Measurements from ENCODE around the gene HLF. TPM values are rescaled to one million over a fixed set of nuclear protein-coding genes. Genes with fewer than 3 reads are reported as not detected.

Gene HLF
- total RNA-seq, 1 experiment from 2014 or later: 1.5 TPM

DNA sequence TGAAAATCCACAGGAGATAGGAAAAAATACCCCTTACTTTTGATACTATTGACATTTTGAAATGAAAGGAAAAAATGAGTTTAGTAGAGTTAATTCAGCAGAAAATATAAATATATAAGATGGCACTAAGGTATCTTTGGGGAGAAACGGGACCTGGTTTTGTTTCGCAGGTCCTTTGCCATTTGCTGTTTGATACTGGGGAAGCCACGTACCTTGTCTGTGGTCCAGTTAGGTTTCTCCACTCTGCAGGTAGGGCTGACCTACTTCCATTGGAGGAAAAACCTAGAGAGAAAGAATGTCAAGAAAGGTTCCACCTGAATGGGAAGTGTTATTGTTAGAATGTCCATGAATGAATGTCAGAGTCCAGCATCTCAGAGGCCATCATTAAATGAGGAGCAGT, 48.1 kb downstream of the HLF start:
- H3K4me2 ChIP-seq (ENCODE audit: low read length): no peak overlapping the region
- no peak overlapping the region for H3K9ac ChIP-seq (ENCODE audit: low read length)
- ATAC-seq: no peak
- TF ChIP-seq CBX3 (IDR thresholded peaks at IDR 0.05; ENCODE audit: low read depth) (no peak), POLR2AphosphoS5 (IDR thresholded peaks at IDR 0.05; ENCODE audit: low read depth, low read length) (no peak), EGR1 (IDR thresholded peaks at IDR 0.05; ENCODE audit: low read depth) (no peak), JUND (IDR thresholded peaks at IDR 0.05) (no peak), SRF (IDR thresholded peaks at IDR 0.05; ENCODE audit: low read depth) (no peak), YY1 (IDR thresholded peaks at IDR 0.05; ENCODE audit: extremely low read depth, insufficient replicate concordance, low read depth, low read length) (no peak)
- H4K20me1 ChIP-seq (ENCODE audit: insufficient read depth): no peaks in the 10 kb centered on the region
- H3K4me3 ChIP-seq (replicated peaks in 1 of 2; ENCODE audit: low read depth in 1 of 2, low read length in 2 of 2): no peak overlapping the region
- H3K27ac ChIP-seq (ENCODE audit: low read depth, low read length): no peak overlapping the region
- no peaks in the 10 kb centered on the region for H3K9me2 ChIP-seq (ENCODE audit: insufficient read depth)
- intact Hi-C loops (cut with micrococcal nuclease): no loop called here
- ChIA-PET POLR2A (no interaction called here), RAD21 (ENCODE audit: low non-redundant PET in 1 of 2, low total read pairs in 2 of 2, uncharacterized antibody in 2 of 2, unreplicated experiment in 2 of 2) (no interaction called here), CTCF (no interaction called here)
- H3K36me3 ChIP-seq (ENCODE audit: control insufficient read depth in 1 of 2, insufficient read depth in 2 of 2, low read length in 2 of 2): no peaks in the 10 kb centered on the region
- H3K9me3 ChIP-seq (ENCODE audit: control insufficient read depth in 1 of 2, insufficient read depth in 1 of 2, low read depth in 1 of 2, low read length in 2 of 2): no peaks in the 10 kb centered on the region
- no peaks in the 10 kb centered on the region for H3K79me2 ChIP-seq (ENCODE audit: insufficient read depth, low read length)
- H2AFZ ChIP-seq (ENCODE audit: low read depth, low read length, poor library complexity, severe bottlenecking): no peak overlapping the region
- no peaks in the 10 kb centered on the region for H3K27me3 ChIP-seq (ENCODE audit: insufficient read depth, low read length)
- no TSS peak for BruUV-seq (replicated peaks)
- DNase-seq (ENCODE audit: low read depth, low spot score): no peak
- no peaks in the 10 kb centered on the region for H3K4me1 ChIP-seq (ENCODE audit: control insufficient read depth in 1 of 2, insufficient read depth in 2 of 2, low read length in 2 of 2)

DNA sequence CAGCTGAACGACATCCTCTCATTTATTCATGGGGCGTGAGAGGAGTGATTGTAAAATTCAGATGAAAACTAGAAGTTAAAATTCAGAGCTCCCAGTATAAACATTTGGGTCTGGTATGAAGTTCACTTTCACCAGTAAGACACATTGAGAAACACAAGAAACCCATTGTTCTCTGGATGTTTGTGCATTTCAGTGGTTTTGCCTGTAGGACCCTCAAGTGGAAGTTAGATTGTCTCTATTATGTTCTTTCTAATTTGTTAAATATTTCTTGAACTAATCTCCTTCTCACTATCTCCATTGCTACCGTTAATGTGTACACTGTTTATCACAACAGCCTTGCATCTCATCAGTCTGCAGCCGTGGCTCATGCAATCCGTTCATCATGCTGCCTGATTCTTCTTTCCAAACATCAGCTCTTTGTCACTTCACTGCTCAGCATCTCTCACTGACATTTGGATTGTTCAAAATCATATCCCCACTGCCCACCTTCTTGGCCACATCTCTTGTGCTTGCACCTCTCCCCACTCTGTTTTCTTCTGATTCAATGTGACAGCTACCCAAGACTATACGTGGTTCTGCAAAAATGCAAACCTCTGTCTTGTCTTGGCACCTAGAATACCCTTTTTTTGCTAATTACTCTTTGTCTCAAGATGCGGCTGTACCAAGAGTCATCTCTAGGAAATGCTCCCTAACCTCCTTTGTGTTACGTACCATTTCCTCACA, 49.5 kb downstream of the HLF start:
- DNase-seq (ENCODE audit: low read depth, low spot score) (no peak), ATAC-seq (no peak)
- H3K9me2 ChIP-seq (ENCODE audit: insufficient read depth): no peaks in the 10 kb centered on the region
- H3K9me3 ChIP-seq (ENCODE audit: control insufficient read depth in 1 of 2, insufficient read depth in 1 of 2, low read depth in 1 of 2, low read length in 2 of 2): no peaks in the 10 kb centered on the region
- H2AFZ ChIP-seq (ENCODE audit: low read depth, low read length, poor library complexity, severe bottlenecking): no peak overlapping the region
- no peak overlapping the region for H3K27ac ChIP-seq (ENCODE audit: low read depth, low read length)
- ChIA-PET CTCF (no interaction called here), POLR2A (no interaction called here), RAD21 (ENCODE audit: low non-redundant PET in 1 of 2, low total read pairs in 2 of 2, uncharacterized antibody in 2 of 2, unreplicated experiment in 2 of 2) (no interaction called here)
- H3K79me2 ChIP-seq (ENCODE audit: insufficient read depth, low read length): no peaks in the 10 kb centered on the region
- BruUV-seq (replicated peaks): no TSS peak
- H3K9ac ChIP-seq (ENCODE audit: low read length): no peak overlapping the region
- H3K36me3 ChIP-seq (ENCODE audit: control insufficient read depth in 1 of 2, insufficient read depth in 2 of 2, low read length in 2 of 2): no peaks in the 10 kb centered on the region
- H3K4me1 ChIP-seq (ENCODE audit: control insufficient read depth in 1 of 2, insufficient read depth in 2 of 2, low read length in 2 of 2): no peaks in the 10 kb centered on the region
- no peaks in the 10 kb centered on the region for H3K27me3 ChIP-seq (ENCODE audit: insufficient read depth, low read length)
- TF ChIP-seq ZFX (IDR thresholded peaks at IDR 0.05): no peak
- TF ChIP-seq SRF (IDR thresholded peaks at IDR 0.05; ENCODE audit: low read depth): no peak
- no peak for TF ChIP-seq SP1 (IDR thresholded peaks at IDR 0.05; ENCODE audit: low read depth)
- TF ChIP-seq SIN3A (IDR thresholded peaks at IDR 0.05; ENCODE audit: low read depth): no peak
- no peak for TF ChIP-seq ELF1 (IDR thresholded peaks at IDR 0.05; ENCODE audit: borderline replicate concordance, low read depth)
- TF ChIP-seq EZH2 (IDR thresholded peaks at IDR 0.05): no peak
- TF ChIP-seq, protein P1, sequence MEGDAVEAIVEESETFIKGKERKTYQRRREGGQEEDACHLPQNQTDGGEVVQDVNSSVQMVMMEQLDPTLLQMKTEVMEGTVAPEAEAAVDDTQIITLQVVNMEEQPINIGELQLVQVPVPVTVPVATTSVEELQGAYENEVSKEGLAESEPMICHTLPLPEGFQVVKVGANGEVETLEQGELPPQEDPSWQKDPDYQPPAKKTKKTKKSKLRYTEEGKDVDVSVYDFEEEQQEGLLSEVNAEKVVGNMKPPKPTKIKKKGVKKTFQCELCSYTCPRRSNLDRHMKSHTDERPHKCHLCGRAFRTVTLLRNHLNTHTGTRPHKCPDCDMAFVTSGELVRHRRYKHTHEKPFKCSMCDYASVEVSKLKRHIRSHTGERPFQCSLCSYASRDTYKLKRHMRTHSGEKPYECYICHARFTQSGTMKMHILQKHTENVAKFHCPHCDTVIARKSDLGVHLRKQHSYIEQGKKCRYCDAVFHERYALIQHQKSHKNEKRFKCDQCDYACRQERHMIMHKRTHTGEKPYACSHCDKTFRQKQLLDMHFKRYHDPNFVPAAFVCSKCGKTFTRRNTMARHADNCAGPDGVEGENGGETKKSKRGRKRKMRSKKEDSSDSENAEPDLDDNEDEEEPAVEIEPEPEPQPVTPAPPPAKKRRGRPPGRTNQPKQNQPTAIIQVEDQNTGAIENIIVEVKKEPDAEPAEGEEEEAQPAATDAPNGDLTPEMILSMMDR (IDR thresholded peaks at IDR 0.05 in 2 of 3, conservative IDR thresholded peaks at IDR 0.05 in 1 of 3; ENCODE audit: borderline replicate concordance in 1 of 3, insufficient read depth in 1 of 3, low read depth in 2 of 3, low read length in 2 of 3): no peak
- TF ChIP-seq RAD21 (IDR thresholded peaks at IDR 0.05; ENCODE audit: low read depth): no peak
- H4K20me1 ChIP-seq (ENCODE audit: insufficient read depth): no peaks in the 10 kb centered on the region
- intact Hi-C loops (cut with micrococcal nuclease): no loop called here
- H3K4me3 ChIP-seq (replicated peaks in 1 of 2; ENCODE audit: low read depth in 1 of 2, low read length in 2 of 2): no peak overlapping the region
- H3K4me2 ChIP-seq (ENCODE audit: low read length): no peak overlapping the region

Measured in HCT116 (cell line).